CD14-positive monocyte (primary cell): ENCODE data around the gene MRPL45. TPM values are rescaled to one million over a fixed set of nuclear protein-coding genes. Genes with fewer than 3 reads are reported as not detected.

Experiments used
- DNase-seq, 3 donors: peaks; one replicate each; pipeline ENCODE4 v3.0.0-alpha.2; 2011 to 2022
- H2AFZ ChIP-seq: 2 replicates; pipeline ENCODE4 v1.6.0; 2012; ENCODE audit warnings: mild to moderate bottlenecking, low read depth, low read length, inconsistent platforms; ENCODE audit not compliant: insufficient read depth, poor library complexity, severe bottlenecking
- H3K27ac ChIP-seq, 2 donors: 1 replicate in 1 of 2; 2 replicates in 1 of 2; pipeline ENCODE4 v1.5.1; 2012 to 2013; ENCODE audit warnings: low read length in 2 of 2, control low read depth in 1 of 2, inconsistent platforms in 1 of 2, low read depth in 1 of 2, mild to moderate bottlenecking in 1 of 2
- H3K27me3 ChIP-seq, 2 donors: one replicate each; pipeline versions ENCODE4 v1.6.0 to v1.6.1; 2011 to 2013; ENCODE audit warnings: low read length in 2 of 2; ENCODE audit not compliant: control insufficient read depth in 2 of 2, insufficient read depth in 2 of 2
- H3K36me3 ChIP-seq, 2 donors: replicated peaks in 1 of 2; 1 replicate in 1 of 2; 2 replicates in 1 of 2; pipeline versions ENCODE4 v1.5.1 to v1.6.1; 2012 to 2013; ENCODE audit warnings: low read length in 2 of 2, control low read depth in 1 of 2, inconsistent platforms in 1 of 2, mild to moderate bottlenecking in 1 of 2; ENCODE audit not compliant: insufficient read depth in 2 of 2, control insufficient read depth in 1 of 2
- H3K4me1 ChIP-seq, 2 donors: 1 replicate in 1 of 2; 2 replicates in 1 of 2; pipeline versions ENCODE4 v1.5.1 to v1.6.1; 2012 to 2013; ENCODE audit warnings: low read length in 2 of 2, control low read depth in 1 of 2, inconsistent platforms in 1 of 2, mild to moderate bottlenecking in 1 of 2, moderate library complexity in 1 of 2; ENCODE audit not compliant: insufficient read depth in 2 of 2, control insufficient read depth in 1 of 2
- H3K4me2 ChIP-seq: replicated peaks from 2 replicates; pipeline ENCODE3; 2012; ENCODE audit warnings: low read length, moderate library complexity, mild to moderate bottlenecking; ENCODE audit not compliant: poor library complexity, severe bottlenecking; ENCODE audit errors: extremely low read depth
- H3K4me3 ChIP-seq, 3 experiments: fragments of 200-600 bp in 1 of 3; sonication (generic) in 1 of 3; replicated peaks in 1 of 3; 1 replicate in 2 of 3; 2 replicates in 1 of 3; pipeline ENCODE4 v1.5.1; 2011 to 2013; ENCODE audit warnings: low read length in 3 of 3, mild to moderate bottlenecking in 3 of 3, control low read depth in 2 of 3, low read depth in 2 of 3, inconsistent platforms in 1 of 3, moderate library complexity in 1 of 3
- H3K79me2 ChIP-seq: 2 replicates; pipeline ENCODE4 v1.6.0; 2012; ENCODE audit warnings: mild to moderate bottlenecking, control low read depth, inconsistent platforms, low read length, moderate library complexity; ENCODE audit not compliant: insufficient read depth
- H3K9ac ChIP-seq: 2 replicates; pipeline ENCODE4 v1.6.0; 2017; ENCODE audit warnings: low read length, mild to moderate bottlenecking; ENCODE audit not compliant: insufficient read depth, poor library complexity, severe bottlenecking
- H3K9me3 ChIP-seq, 2 donors: replicated peaks in 1 of 2; 1 replicate in 1 of 2; 2 replicates in 1 of 2; pipeline versions ENCODE4 v1.5.1 to v1.6.1; 2012 to 2013; ENCODE audit warnings: low read length in 2 of 2, control low read depth in 1 of 2; ENCODE audit not compliant: control insufficient read depth in 1 of 2, insufficient read depth in 1 of 2
- H4K20me1 ChIP-seq: 2 replicates; pipeline ENCODE4 v1.6.0; 2012; ENCODE audit warnings: mild to moderate bottlenecking, low read length, control low read depth, moderate library complexity; ENCODE audit not compliant: insufficient read depth
- H3K27ac Mint-ChIP-seq, 7 donors: one replicate each; pipeline ENCODE4 v1.8.0; 2020; ENCODE audit warnings: mild to moderate bottlenecking in 7 of 7, mixed read lengths in 7 of 7, moderate library complexity in 6 of 7, inconsistent platforms in 2 of 7
- H3K27me3 Mint-ChIP-seq, 3 donors: one replicate each; pipeline ENCODE4 v1.8.0; 2021 to 2022; ENCODE audit warnings: low read depth in 3 of 3, mild to moderate bottlenecking in 3 of 3, mixed read lengths in 3 of 3, moderate library complexity in 3 of 3, inconsistent platforms in 1 of 3
- H3K36me3 Mint-ChIP-seq, 2 donors: one replicate each; pipeline ENCODE4 v1.8.0; 2020; ENCODE audit warnings: mixed read lengths in 2 of 2, inconsistent platforms in 1 of 2, mild to moderate bottlenecking in 1 of 2
- H3K4me1 Mint-ChIP-seq: one replicate; pipeline ENCODE4 v1.8.0; 2020; ENCODE audit warnings: mild to moderate bottlenecking, mixed read lengths
- H3K4me3 Mint-ChIP-seq, 2 donors: one replicate each; pipeline ENCODE4 v1.8.0; 2020; ENCODE audit warnings: mild to moderate bottlenecking in 2 of 2, mixed read lengths in 2 of 2, moderate library complexity in 1 of 2
- H3K9me3 Mint-ChIP-seq, 7 donors: one replicate each; pipeline ENCODE4 v1.8.0; 2020 to 2022; ENCODE audit warnings: mixed read lengths in 7 of 7, mild to moderate bottlenecking in 6 of 7, moderate library complexity in 6 of 7, inconsistent platforms in 2 of 7
- WGBS: methylation state at CpG from one replicate; pipeline ENCODE4 v1.1.5; 2013; ENCODE audit warnings: missing lambda C conversion rate; ENCODE audit not compliant: insufficient coverage; 5-methylcytosine and 5-hydroxymethylcytosine counted together
- intact Hi-C, 2 donors: fragments of 100-400 bp; cut with micrococcal nuclease; formaldehyde crosslinking; loops; one replicate each; pipeline versions ENCODE4 v1.15.0 to v1.15.1; 2023
- polyA plus RNA-seq, 3 donors: library from polyadenylated mRNA; depleted of rRNA in 1 of 3; unstranded in 2 of 3; stranded (reverse) in 1 of 3; fragments of 300-500 nt in 2 of 3; fragments of >200 nt in 1 of 3; fragmentation: Illumina TruSeq in 2 of 3; gene quantifications; 1 replicate in 2 of 3; 2 replicates in 1 of 3; pipeline ENCODE4 v1.2.3, GENCODE V29; 2012 to 2021
- TF ChIP-seq, protein P1 (sequence below): fragments of 200-600 bp; IDR thresholded peaks from one replicate; pipeline ENCODE4 v1.8.0; 2022; ENCODE audit warnings: antibody characterized with exemption, mild to moderate bottlenecking

Gene MRPL45
- polyA plus RNA-seq, 3 donors: 18.3 to 20.8 (median 19.8) TPM

DNA sequence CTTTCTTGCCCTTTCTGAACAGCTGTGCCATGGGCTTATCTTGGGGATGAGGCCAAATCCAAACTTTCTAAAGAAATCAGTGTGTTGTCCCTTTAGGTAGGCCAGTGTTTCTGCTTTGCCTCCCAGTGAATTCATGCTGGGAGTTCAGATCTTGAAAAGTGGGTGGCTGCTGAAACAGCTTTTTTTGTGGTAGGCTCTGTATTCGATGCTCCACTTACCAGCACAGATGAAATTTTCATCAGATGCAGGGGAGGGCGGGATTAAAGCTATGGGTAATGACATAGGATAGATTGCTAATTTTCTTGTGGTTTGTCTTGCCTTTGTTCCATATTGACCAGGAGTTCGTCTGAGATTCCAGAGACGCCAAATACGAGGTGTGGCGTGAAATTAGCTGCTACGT lies 57.5 kb downstream of the MRPL45 start:
- no peaks in the 10 kb centered on the region for H3K9me3 Mint-ChIP-seq
- peaks cover 36% of the 10 kb centered on the region for H3K4me1 Mint-ChIP-seq
- peaks cover 42% of the 10 kb centered on the region for H4K20me1 ChIP-seq
- TF ChIP-seq, protein P1, sequence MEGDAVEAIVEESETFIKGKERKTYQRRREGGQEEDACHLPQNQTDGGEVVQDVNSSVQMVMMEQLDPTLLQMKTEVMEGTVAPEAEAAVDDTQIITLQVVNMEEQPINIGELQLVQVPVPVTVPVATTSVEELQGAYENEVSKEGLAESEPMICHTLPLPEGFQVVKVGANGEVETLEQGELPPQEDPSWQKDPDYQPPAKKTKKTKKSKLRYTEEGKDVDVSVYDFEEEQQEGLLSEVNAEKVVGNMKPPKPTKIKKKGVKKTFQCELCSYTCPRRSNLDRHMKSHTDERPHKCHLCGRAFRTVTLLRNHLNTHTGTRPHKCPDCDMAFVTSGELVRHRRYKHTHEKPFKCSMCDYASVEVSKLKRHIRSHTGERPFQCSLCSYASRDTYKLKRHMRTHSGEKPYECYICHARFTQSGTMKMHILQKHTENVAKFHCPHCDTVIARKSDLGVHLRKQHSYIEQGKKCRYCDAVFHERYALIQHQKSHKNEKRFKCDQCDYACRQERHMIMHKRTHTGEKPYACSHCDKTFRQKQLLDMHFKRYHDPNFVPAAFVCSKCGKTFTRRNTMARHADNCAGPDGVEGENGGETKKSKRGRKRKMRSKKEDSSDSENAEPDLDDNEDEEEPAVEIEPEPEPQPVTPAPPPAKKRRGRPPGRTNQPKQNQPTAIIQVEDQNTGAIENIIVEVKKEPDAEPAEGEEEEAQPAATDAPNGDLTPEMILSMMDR: no peak
- no peak overlapping the region for H3K9ac ChIP-seq
- no peak overlapping the region for H2AFZ ChIP-seq
- H3K27me3 Mint-ChIP-seq: peaks cover 0 to 3% (median 2%) of the 10 kb centered on the region in 3 donors
- no peak overlapping the region for H3K27ac ChIP-seq
- no peaks in the 10 kb centered on the region for H3K9me3 ChIP-seq
- no peak overlapping the region for H3K27ac Mint-ChIP-seq
- H3K4me2 ChIP-seq: peak overlapping the region; percentile 13
- H3K36me3 ChIP-seq: no peaks in the 10 kb centered on the region
- peaks cover 17 to 30% of the 10 kb centered on the region in 2 donors for H3K4me1 ChIP-seq
- H3K79me2 ChIP-seq: peaks cover 40% of the 10 kb centered on the region
- 85% methylated on average over 2 of the region's 7 CpGs for WGBS
- intact Hi-C loops: no loop called here
- H3K36me3 Mint-ChIP-seq: peaks cover 4 to 9% of the 10 kb centered on the region in 2 donors
- DNase-seq: no peak
- no peaks in the 10 kb centered on the region for H3K27me3 ChIP-seq
- H3K4me3 ChIP-seq: no peak overlapping the region
- H3K4me3 Mint-ChIP-seq: no peak overlapping the region

DNA sequence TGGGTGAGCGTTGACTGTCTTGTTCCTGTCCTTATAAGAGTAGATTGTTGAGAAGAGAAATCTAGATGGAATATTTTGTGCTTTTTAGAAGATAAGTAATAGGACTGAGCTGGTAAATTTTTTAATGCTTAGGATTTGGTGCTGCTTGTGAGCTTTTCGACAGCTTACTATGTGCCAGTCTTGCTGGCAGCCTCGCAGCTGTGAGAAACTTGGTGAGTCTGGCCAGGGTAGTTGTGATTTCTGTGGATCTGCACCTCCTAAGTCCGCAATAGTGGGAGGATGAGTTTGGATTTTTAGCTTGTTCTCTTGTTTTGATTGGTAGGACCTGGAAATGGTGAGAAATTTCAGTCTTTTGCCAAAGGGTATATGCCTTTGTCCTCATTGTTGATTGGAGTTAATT lies 58.3 kb downstream of the MRPL45 start:
- H3K9me3 Mint-ChIP-seq: no peaks in the 10 kb centered on the region

More for the DNA sequence above, 58.3 kb downstream of the MRPL45 start:
- TF ChIP-seq, protein P1: no peak
- Mint-ChIP-seq H3K4me1 (peaks cover 36% of the 10 kb centered on the region), H3K4me3 (no peak overlapping the region), H3K36me3 (peaks cover 4 to 9% of the 10 kb centered on the region in 2 donors), H3K27ac (no peak overlapping the region), H3K27me3 (peaks cover 0 to 3% (median 0%) of the 10 kb centered on the region in 3 donors)
- intact Hi-C loops: no loop called here
- Histone ChIP-seq H3K27me3 (no peaks in the 10 kb centered on the region), H3K9ac (no peak overlapping the region), H3K27ac (no peak overlapping the region), H2AFZ (no peak overlapping the region), H3K4me3 (no peak overlapping the region), H3K36me3 (no peaks in the 10 kb centered on the region), H3K79me2 (peaks cover 44% of the 10 kb centered on the region), H3K4me1 (peaks cover 17 to 30% of the 10 kb centered on the region in 2 donors), H4K20me1 (peaks cover 42% of the 10 kb centered on the region), H3K4me2 (no peak overlapping the region), H3K9me3 (no peaks in the 10 kb centered on the region)
- no peak for DNase-seq
- WGBS: 93% methylated on average over 3 of the region's 4 CpGs
